ENCODE data around the gene EFCAB6.

The EFCAB6 gene

GRCh38 chr22:43812149-43812842, at the start of gene EFCAB6:
TSS of gene EFCAB6 (minus strand) at chr22:43812305. CDS start at chr22:43782318, 29,987 bp downstream.
- peak; percentile 96 for DNase-seq

- peak; percentile 53 for DNase-seq
Measured at GRCh38 chr22:43861529-43861928, 49.4 kb upstream of the EFCAB6 start.

- DNase-seq: no peak
Measured at GRCh38 chr22:43860831-43861230, 48.7 kb upstream of the EFCAB6 start.

DNA sequence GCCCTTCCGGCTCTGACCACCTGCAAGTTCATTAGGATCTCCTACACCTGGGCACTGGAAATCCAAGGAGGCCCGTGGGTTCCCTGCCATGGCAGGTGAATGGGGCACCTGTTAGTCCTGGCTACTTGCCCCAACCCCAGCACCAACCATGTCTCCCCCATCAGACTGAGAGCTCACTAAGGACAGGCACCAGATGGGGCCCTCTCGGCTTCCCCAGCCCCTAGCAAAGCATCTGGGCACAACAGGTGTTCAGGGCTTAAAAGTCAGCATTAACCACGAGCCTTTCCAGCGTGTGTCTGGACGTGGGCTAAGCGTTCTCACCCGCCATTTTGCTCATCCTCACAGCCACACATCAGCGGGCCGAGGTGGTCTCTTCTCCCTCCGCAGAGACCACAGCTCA, 48.0 kb upstream of the EFCAB6 start:
- no peak for DNase-seq

DNA sequence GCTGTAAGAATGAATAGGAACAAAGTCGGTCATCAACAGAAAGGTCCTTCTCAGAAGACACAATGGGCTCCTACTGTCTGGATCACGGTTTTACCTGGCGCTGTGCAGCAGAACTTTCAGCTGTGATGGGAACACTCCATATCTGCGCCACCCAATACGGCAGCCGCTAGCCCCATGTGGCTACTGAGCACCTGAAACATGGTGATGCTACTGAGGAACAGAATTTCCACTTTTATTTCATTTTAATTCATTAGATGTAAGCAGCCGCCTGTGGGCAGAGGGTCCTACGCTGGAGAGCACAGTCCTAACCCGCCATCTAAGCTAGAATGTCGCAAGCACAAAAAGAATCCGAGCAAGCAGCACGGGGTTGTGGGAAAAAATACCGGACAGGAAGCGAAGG, 47.5 kb upstream of the EFCAB6 start:
- DNase-seq: no peak

- no peak for DNase-seq
Measured at GRCh38 chr22:43859176-43859575, 47.1 kb upstream of the EFCAB6 start.

GRCh38 chr22:43858156-43858895, 46.2 kb upstream of the EFCAB6 start:
- DNase-seq: no peak

GRCh38 chr22:43857367-43857766, 45.3 kb upstream of the EFCAB6 start:
- no peak for DNase-seq

- DNase-seq: no peak
Measured at GRCh38 chr22:43855431-43855830, 43.3 kb upstream of the EFCAB6 start.

GRCh38 chr22:43854786-43855271, 42.7 kb upstream of the EFCAB6 start:
- no peak for DNase-seq

DNA sequence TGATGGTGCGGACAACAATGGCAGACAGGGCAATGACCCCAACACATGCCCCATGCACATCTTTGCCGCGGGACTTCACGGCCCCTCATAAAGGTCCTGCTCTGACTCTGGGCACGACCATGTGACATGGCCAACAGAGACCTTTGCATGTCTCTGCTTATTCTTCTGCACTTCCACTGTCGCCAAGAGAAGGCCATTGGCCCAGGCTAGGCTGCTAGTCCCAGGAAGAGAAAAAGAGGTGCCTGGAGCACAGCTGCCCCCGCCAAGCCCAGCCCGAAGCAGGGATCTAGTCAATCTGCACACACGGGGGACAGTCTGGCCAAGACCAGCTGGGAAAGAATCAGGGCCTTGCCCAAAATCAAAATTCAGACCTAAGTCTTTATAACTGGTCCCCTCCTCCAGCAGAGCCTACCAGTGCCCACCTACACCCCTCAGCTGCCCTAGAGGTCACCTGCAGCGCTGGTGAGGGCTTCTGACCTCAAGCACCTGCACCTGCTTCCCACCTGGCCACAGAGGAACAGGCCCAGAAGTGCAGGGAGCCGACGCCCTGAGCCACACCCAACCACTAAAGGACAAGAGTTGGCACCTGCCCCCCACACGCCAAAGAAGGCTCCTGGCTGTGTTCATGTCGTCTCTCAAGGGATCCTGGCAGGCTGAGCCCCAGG, 42.1 kb upstream of the EFCAB6 start:
- DNase-seq: no peak

DNA sequence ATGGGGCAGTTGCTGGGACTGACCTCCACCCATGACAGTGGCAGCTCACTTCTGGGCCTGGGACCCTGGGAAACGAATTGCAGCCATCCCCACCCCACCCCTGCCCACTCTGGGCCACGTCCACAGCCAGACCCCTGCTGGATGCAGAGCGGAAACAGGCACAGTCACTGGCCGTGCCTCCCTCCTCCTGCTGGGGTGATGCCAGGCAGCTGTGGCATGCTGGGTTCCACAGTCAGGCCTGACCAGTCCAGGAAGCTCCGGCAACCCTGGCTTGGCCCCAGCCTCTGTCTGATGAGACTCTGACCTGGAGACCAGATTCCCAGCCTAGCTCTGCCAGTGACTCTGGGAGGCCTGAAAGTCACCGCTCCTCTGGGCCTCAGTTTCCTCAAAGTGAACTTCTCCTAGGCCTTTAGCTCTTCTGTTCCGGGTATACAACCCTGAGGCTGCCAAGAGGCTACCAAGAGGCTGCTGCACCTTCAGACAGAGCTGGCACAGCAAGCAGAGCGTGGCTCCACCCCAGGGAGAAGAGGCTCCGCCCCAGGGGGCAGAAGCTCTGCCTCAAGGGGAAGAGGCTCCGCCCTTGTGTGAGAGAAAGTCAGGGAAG, 41.3 kb upstream of the EFCAB6 start:
- peak; percentile 7 for DNase-seq

DNA sequence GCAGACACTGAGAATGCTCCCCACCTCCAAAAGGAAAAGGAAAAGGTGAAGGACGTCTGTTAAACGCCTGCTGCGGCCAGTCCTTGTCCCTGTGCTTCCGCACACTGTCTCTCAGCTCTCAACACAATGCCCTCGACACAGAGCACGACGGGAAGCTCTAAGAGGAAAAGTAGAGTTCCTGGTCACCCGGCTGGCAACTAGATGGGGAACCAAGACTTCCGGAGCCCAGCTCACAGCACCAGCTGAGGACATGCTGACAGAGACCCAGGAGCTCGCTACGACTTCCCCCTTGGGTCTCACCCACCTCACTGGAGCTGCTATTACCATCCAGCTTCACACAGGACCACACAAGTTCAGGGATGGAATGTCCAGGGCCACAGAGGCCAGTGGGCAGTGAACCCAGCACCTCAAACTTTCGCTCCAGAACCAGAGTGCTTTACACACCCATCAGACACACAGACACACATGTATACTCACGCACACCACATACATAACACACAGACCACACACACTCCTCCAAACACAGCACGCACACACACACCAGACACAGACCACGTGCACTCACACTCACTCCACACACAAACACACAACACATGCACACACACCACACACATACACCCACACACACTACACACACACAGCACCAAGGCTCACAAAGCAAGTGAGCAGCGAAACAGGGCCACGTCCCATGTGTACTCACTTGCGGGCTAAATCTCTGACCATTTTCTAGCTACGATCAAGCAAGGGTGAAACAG, 40.6 kb upstream of the EFCAB6 start:
- DNase-seq: no peak

DNA sequence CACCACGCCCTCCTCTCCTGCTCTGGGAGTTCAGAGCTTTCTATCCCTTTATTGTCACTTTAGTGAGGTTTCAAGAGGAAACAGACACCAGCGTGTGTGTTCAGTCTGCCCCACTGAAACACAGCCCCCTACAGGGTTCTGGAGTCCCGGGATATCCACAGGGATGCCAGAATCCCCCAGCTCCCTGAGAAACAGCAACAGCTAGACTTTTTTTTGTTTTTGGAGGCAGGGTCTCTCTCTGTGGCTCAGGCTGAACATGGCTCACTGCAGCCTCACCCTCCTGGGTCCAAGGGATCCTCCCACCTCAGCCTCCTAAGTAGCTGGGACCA, 39.8 kb upstream of the EFCAB6 start:
- DNase-seq: no peak

DNA sequence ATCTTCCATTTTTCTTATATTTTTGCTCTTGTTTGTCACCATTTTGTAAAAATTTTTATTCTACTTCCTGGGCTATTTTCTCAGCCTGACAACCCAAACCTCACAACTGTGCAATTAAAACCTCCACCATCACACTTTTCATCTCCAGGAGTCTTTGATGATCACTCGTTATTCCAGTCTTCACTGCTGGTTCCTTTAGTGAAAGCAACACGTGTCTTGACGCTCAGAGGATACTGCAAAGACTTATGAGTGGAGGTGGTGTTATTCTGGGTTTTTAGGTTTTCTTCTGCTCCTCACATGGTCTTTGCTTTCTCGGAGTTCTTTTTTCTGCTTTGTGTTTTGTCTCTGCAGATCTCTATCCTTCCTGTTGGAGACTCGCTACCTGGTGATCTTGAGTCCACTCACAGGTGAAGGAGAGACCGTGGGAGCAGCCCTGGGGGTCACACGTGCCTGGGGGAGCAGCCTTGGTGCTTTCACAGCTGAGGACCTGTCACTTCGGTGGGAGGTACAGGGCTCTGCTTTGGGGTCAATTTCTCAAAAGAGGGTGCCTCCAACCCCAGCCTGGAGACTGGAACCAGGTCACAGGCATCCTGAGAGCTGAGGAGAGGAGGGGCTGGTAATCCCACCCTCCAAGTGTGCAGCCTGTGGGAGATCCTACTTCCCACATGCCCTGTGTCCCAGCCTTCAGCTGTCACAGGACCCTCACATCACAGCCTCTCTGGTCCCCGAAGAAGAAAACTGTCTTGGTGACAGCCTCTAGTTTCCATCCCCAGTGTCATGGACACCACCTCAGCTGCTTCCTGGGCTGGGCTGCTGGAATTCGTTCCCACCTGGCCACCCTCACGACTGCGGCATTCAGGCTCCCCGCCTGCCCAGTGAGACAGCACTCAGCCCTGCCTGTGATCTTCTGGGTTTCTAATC, 39.2 kb upstream of the EFCAB6 start:
- no peak for DNase-seq

DNA sequence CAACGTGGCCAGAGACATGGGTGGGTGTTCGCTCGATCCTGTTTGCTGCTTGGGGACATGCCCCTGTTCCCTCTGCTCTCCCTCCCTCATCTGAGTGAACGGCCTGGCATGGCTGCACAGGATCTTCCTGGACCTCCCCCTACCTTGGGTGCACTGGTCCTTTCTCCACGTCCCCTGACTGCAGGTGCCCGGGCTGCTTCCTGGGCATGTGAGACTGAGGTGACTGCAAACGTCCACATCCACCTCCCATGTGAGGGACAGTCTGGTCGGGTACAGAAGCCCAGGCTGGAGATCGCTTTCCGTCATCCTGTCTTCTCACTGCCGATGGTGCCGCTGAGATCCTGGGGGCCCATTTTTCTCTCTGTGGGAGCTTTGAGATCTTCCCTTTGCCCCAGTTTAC, 38.4 kb upstream of the EFCAB6 start:
- no peak for DNase-seq

DNA sequence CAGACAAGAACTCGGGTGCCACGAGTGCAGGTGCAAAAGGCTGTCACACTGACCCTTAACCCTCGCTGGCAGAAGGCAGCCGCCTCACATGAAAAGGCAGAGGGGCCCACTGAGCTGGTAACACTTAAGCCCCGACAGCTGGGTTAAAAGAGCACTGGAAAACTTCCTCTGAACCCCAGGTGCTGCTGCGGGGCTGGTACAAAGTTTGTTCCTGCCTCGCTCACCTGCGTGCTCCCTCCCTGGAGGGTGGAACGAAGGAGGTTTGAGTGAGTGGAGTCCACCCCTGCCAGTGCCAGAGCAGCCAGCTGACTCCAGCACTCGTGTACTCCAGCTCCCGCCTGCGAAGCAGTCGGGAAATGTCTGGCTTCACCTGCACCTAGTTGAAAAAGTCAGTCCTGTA, 37.6 kb upstream of the EFCAB6 start:
- no peak for DNase-seq

DNA sequence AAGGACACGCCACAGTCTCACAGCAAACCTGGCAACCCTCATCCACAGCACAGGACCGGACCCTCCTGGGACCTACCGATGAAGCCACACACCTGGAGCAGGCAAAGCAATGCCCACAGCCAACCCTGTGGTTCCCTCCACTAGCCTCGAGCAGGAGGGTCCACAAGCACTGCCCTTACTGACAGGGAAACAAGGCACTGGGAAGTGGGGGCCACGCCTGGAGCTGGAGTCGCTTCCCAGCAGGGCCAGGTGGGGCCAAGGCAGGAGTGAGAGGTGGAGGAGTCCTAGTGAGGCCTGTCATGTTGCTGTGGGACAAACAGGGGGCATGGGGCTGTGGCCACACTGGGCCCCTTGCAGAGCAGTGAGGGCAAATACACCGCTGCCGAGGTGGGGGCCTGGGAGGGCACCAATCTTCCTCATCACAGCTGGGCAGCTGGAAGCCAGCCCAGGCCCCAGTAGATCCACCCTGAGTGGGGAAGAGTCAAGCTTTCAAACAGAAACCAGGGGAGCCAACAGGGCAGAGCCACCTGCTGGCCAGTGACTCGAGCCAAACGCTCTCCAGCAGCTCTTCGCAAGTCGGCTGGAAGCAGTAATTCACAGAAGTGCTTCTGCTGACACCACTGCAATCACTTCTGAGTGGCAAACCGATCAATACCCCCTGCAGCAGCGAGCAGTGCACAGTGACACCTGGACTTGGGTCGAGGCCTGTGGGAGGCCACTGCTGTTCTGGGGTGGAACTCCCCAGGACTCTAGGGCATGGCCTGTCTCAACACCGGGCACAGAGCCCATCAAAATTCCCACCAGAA, 36.5 kb upstream of the EFCAB6 start:
- peak; percentile 43 for DNase-seq

GRCh38 chr22:43847376-43848289, 35.5 kb upstream of the EFCAB6 start:
- no peak for DNase-seq

DNA sequence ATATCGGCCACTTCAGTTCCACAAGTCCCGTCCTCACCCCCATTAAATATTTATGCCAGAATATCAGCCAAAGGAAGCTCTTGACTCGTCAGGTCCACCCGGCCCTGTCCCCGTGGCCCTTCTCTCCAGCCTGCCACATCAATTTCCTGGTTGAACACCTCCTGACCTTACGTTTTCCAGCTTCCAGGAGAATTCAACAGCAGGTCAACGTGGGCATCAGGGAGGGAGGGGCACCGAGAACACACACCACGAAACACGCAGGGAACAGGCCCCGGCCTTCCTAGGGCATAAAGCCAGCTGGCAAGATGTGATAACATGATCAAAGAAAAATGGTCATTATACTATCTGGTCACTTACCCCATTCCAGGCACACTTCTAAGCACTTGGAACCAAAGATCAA, 34.9 kb upstream of the EFCAB6 start:
- DNase-seq: no peak

Measured in DMS53 (cell line).